ENCODE results near the gene IL32.
"Not testable (repeated sequence)": the region's sequence is repeated elsewhere in the genome, so short reads cannot be mapped to it uniquely, and the experiment has no call there.

The IL32 gene

GRCh38 chr16:3070608-3071111 is 5.2 kb downstream of the IL32 start:
- DNase-seq (ENCODE audit: low spot score) = no peak

- DNase-seq (ENCODE audit: low spot score) = no peak
These were observed 6.2 kb downstream of the IL32 start for GRCh38 chr16:3071655-3072054.

- DNase-seq (ENCODE audit: low spot score) = not testable (repeated sequence)
These were observed 6.7 kb downstream of the IL32 start for GRCh38 chr16:3072148-3072547.

- not testable (repeated sequence) for DNase-seq (ENCODE audit: low spot score)
These were observed 7.3 kb downstream of the IL32 start for GRCh38 chr16:3072576-3073263.

GRCh38 chr16:3073448-3073847 is 8.0 kb downstream of the IL32 start:
- no peak for DNase-seq (ENCODE audit: low spot score)

GRCh38 chr16:3074860-3075522 is 9.6 kb downstream of the IL32 start:
- DNase-seq (ENCODE audit: low spot score) = no peak

GRCh38 chr16:3075523-3075915 is 10.1 kb downstream of the IL32 start:
- DNase-seq (ENCODE audit: low spot score) = no peak

GRCh38 chr16:3075946-3076345 is 10.5 kb downstream of the IL32 start:
- not testable (repeated sequence) for DNase-seq (ENCODE audit: low spot score)

GRCh38 chr16:3076577-3076976 is 11.1 kb downstream of the IL32 start:
- no peak for DNase-seq (ENCODE audit: low spot score)

GRCh38 chr16:3080024-3080423 is 14.6 kb downstream of the IL32 start:
- DNase-seq (ENCODE audit: low spot score) = no peak

- not testable (repeated sequence) for DNase-seq (ENCODE audit: low spot score)
These were observed 16.5 kb downstream of the IL32 start for GRCh38 chr16:3081957-3082356.

- DNase-seq (ENCODE audit: low spot score) = not testable (repeated sequence)
These were observed 18.0 kb downstream of the IL32 start for GRCh38 chr16:3083408-3083807.

- DNase-seq (ENCODE audit: low spot score) = no peak
These were observed 19.1 kb downstream of the IL32 start for GRCh38 chr16:3084491-3084890.

- DNase-seq (ENCODE audit: low spot score) = no peak
These were observed 19.7 kb downstream of the IL32 start for GRCh38 chr16:3084969-3085670.

- no peak for DNase-seq (ENCODE audit: low spot score)
These were observed 20.6 kb downstream of the IL32 start for GRCh38 chr16:3085868-3086595.

GRCh38 chr16:3086596-3087242 is 21.3 kb downstream of the IL32 start:
- DNase-seq (ENCODE audit: low spot score) = no peak

GRCh38 chr16:3087243-3088235 is 22.1 kb downstream of the IL32 start:
- DNase-seq (ENCODE audit: low spot score) = no peak

- no peak for DNase-seq (ENCODE audit: low spot score)
These were observed 23.0 kb downstream of the IL32 start for GRCh38 chr16:3088450-3088849.

- DNase-seq (ENCODE audit: low spot score) = no peak
These were observed 23.7 kb downstream of the IL32 start for GRCh38 chr16:3088925-3089716.

All from left forelimb (tissue), 1 donor.